Mammary epithelial cell (primary cell): ENCODE measurements around the gene SLC9A9.

ENCODE experiments used
- EZH2 ChIP-seq: IDR thresholded peaks from 2 replicates; pipeline ENCODE4 v1.6.1; 2012; ENCODE audit warnings: low read length, inconsistent platforms, borderline replicate concordance
- TF ChIP-seq, protein P1 (sequence below), 2 donors: IDR thresholded peaks in 1 of 2; conservative IDR thresholded peaks in 1 of 2; 2 replicates each; pipeline ENCODE4 v1.5.1; 2011 to 2012; ENCODE audit warnings: inconsistent platforms in 2 of 2, low read length in 2 of 2, mild to moderate bottlenecking in 2 of 2, control low read depth in 1 of 2, low read depth in 1 of 2; ENCODE audit not compliant: insufficient read depth in 1 of 2; ENCODE audit errors: extremely low read depth in 1 of 2

DNA sequence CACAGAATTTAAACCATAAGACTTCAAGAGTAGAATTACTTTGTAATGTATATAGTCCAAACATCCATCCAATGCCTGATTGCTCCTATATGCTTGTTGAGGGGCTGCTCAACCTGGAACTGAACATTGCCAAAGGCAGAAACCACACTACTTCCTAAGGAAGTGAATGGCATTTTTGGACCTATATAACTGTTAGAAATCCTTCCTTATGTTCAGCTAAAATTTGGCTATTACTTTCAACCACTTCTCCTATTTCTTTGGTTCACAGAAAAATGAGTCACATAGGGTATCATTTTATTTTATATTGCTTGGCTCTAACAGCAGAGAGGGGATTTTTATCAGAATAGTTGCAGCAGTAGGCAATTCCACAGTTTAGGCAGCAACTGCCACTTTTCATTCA lies 342.1 kb downstream of the SLC9A9 start:
- TF ChIP-seq, protein P1, sequence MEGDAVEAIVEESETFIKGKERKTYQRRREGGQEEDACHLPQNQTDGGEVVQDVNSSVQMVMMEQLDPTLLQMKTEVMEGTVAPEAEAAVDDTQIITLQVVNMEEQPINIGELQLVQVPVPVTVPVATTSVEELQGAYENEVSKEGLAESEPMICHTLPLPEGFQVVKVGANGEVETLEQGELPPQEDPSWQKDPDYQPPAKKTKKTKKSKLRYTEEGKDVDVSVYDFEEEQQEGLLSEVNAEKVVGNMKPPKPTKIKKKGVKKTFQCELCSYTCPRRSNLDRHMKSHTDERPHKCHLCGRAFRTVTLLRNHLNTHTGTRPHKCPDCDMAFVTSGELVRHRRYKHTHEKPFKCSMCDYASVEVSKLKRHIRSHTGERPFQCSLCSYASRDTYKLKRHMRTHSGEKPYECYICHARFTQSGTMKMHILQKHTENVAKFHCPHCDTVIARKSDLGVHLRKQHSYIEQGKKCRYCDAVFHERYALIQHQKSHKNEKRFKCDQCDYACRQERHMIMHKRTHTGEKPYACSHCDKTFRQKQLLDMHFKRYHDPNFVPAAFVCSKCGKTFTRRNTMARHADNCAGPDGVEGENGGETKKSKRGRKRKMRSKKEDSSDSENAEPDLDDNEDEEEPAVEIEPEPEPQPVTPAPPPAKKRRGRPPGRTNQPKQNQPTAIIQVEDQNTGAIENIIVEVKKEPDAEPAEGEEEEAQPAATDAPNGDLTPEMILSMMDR (conservative IDR thresholded peaks at IDR 0.05 in 1 of 2, IDR thresholded peaks at IDR 0.05 in 1 of 2; ENCODE audit: extremely low read depth in 1 of 2, insufficient read depth in 1 of 2, low read depth in 1 of 2, low read length in 2 of 2) = no peak
- TF ChIP-seq EZH2 = no peak
